ENCODE results near the gene CATSPERZ. TPM values are rescaled to one million over a fixed set of nuclear protein-coding genes. Genes with fewer than 3 reads are reported as not detected.

CATSPERZ gene
- total RNA-seq, 1 donor from 2014 or later: not detected

- DNase-seq (no peak), ATAC-seq (no peak)
- Histone ChIP-seq H3K27ac (no peak within 1 kb of the TSS), H3K4me3 (peak within 1 kb of the TSS; percentile 36), H3K9me3 (no peaks in the 10 kb centered on the region), H3K27me3 (peaks cover 45% of the 10 kb centered on the region), H3K36me3 (no peaks in the 10 kb centered on the region), H3K4me1 (peaks cover 4% of the 10 kb centered on the region)
- intact Hi-C loops (cut with DNase I): no loop called here
- no peak for TF ChIP-seq CTCF (IDR thresholded peaks at IDR 0.05)
Measured at GRCh38 chr11:64291262-64291751, 8.9 kb upstream of the CATSPERZ start, which contains the start of gene KCNK4. KCNK4 (plus strand) TSS chr11:64291302; CDS start chr11:64293019, 1,717 bp downstream.

DNA sequence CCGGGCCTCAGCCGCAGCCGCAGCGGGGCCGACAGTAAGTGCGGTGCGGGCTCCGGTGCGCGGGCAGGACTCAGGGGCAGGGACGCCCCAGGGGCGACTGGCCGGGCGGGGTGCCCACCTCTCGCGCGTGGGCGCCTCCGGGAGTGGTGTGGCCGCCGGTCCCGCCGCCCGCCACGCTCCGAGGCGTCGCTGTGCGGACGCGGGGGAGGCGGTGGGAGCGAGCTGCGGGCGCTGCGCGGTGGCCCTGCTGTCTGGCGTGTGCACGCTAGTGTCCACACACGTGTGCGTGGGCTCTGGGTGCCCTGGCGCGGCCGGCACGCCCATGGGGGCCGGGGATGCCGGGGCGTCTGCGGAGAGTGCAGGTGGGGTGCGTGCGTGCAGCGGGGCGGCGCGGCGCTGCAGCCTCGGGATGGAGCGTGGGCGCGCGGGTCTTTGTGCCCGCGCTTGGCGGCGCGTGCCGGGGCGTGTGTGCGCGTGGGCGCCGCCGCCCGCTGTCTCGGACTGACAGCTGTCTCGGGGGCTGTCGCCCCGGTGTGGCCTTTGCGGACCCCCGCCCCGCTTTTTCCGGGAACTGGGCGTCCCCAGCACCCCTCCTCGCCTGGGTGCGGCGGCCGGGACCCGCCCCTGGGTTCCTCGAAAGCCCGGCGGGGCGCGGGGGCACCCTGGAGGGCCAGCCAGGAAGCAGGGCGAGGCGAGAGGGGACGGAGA is 8.3 kb upstream of the CATSPERZ start:
- no peak overlapping the region for H3K27ac ChIP-seq
- no peaks in the 10 kb centered on the region for H3K9me3 ChIP-seq
- DNase-seq (no peak), ATAC-seq (peak; percentile 2)
- no peak for TF ChIP-seq CTCF (IDR thresholded peaks at IDR 0.05)
- peaks cover 51% of the 10 kb centered on the region for H3K27me3 ChIP-seq
- H3K4me3 ChIP-seq: peak overlapping the region; percentile 36
- intact Hi-C loops (cut with DNase I): no loop called here
- H3K36me3 ChIP-seq: no peaks in the 10 kb centered on the region
- H3K4me1 ChIP-seq: no peaks in the 10 kb centered on the region

GRCh38 chr11:64292460-64293254 is 7.5 kb upstream of the CATSPERZ start:
- H3K4me3 ChIP-seq: peak overlapping the region; percentile 36
- peaks cover 59% of the 10 kb centered on the region for H3K27me3 ChIP-seq
- intact Hi-C loops (cut with DNase I): no loop called here
- H3K9me3 ChIP-seq: no peaks in the 10 kb centered on the region
- no peaks in the 10 kb centered on the region for H3K36me3 ChIP-seq
- ATAC-seq (peak; percentile 3), DNase-seq (no peak)
- TF ChIP-seq CTCF (IDR thresholded peaks at IDR 0.05): no peak
- H3K27ac ChIP-seq: no peak overlapping the region
- H3K4me1 ChIP-seq: no peaks in the 10 kb centered on the region

DNA sequence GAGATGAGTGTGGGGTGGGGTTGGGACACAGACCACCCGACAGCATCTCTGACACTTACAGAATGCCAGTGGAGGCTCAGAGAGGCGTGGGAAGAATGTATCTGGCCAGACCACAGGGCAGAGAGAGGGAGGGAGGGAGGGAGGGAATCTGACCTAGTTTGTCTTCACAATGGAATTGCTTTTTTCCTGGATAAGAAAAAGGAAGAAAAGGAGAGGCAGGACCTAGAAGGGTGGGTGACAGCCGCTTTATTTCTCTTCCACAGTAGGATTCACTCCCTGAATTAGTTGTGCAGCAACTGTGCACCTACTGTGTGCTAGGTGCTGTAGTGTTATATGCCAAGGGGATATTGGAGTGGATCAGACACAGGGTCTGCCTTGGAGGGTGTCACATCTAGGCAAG is 5.4 kb upstream of the CATSPERZ start:
- peaks cover 9% of the 10 kb centered on the region for H3K4me1 ChIP-seq
- intact Hi-C loops (cut with DNase I): no loop called here
- H3K27me3 ChIP-seq: peaks cover 79% of the 10 kb centered on the region
- H3K4me3 ChIP-seq: no peak overlapping the region
- no peak overlapping the region for H3K27ac ChIP-seq
- H3K36me3 ChIP-seq: no peaks in the 10 kb centered on the region
- no peaks in the 10 kb centered on the region for H3K9me3 ChIP-seq
- TF ChIP-seq CTCF (IDR thresholded peaks at IDR 0.05): no peak
- DNase-seq (no peak), ATAC-seq (no peak)

DNA sequence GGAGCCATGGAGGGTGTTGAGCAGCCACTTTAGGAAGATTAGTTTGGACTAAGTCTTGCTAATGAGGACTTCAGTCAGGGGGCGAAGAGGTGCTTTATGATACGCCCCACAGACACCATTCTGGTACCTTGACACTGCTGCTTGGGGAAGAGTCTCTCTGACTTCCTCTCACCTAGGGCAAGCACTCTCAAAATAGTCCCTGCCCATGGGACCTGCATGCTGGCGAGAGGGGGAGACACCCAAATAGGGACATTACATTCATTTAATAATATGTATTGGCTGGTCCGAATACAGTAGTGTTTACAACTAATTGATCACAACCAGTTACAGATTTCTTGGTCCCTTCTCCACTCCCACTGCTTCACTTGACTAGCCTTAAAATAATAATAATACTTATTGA is 4.4 kb upstream of the CATSPERZ start:
- H3K36me3 ChIP-seq: no peaks in the 10 kb centered on the region
- H3K9me3 ChIP-seq: no peaks in the 10 kb centered on the region
- no peak overlapping the region for H3K4me3 ChIP-seq
- H3K4me1 ChIP-seq: peaks cover 19% of the 10 kb centered on the region
- intact Hi-C loops (cut with DNase I): no loop called here
- no peak for DNase-seq
- ATAC-seq: no peak
- no peak for TF ChIP-seq CTCF (IDR thresholded peaks at IDR 0.05)
- H3K27ac ChIP-seq: no peak overlapping the region
- H3K27me3 ChIP-seq: peaks cover 85% of the 10 kb centered on the region
